ENCODE measurements around the gene DAND5. TPM values are rescaled to one million over a fixed set of nuclear protein-coding genes. Genes with fewer than 3 reads are reported as not detected.

The DAND5 gene
- total RNA-seq, 1 donor from 2014 or later = not detected

GRCh38 chr19:13022859-13023636 lies 53.7 kb downstream of the DAND5 start:
- DNase-seq = peak; percentile 98

- DNase-seq = no peak
These were observed 54.3 kb downstream of the DAND5 start for GRCh38 chr19:13023656-13024055.

Small RNA genes within 50 kb of the gene (small RNA-seq; reads per million reads assigned to genes)
- gene MIR5695 (ENCODE audit: low replicate concordance) = 0.47 reads per million, percentile 58 among the genes with 10 or more reads in this experiment
- gene MIR6515 (ENCODE audit: low replicate concordance) = 0.12 reads per million

Other genes with a start within 250 kb of the DAND5 start
- 31.6 TPM for gene TNPO2, start 245.6 kb upstream of the DAND5 start, total RNA-seq
- 98.1 TPM for gene TRIR, start 234.9 kb upstream of the DAND5 start, total RNA-seq
- 36.6 TPM for gene GET3, start 232.1 kb upstream of the DAND5 start, total RNA-seq
- gene BEST2, start 217.8 kb upstream of the DAND5 start, total RNA-seq = 0.99 TPM
- gene HOOK2, start 194.0 kb upstream of the DAND5 start, total RNA-seq = 31.8 TPM
- 151 TPM for gene JUNB, start 178.1 kb upstream of the DAND5 start, total RNA-seq
- gene PRDX2, start 167.8 kb upstream of the DAND5 start, total RNA-seq = 164 TPM
- gene THSD8, start 167.5 kb upstream of the DAND5 start, total RNA-seq = 0.39 TPM
- gene RNASEH2A, start 163.0 kb upstream of the DAND5 start, total RNA-seq = 7.2 TPM
- not detected for gene RTBDN, start 135.0 kb upstream of the DAND5 start, total RNA-seq
- 0.49 TPM for gene MAST1, start 131.1 kb upstream of the DAND5 start, total RNA-seq
- gene DNASE2, start 88.1 kb upstream of the DAND5 start, total RNA-seq = 14.1 TPM
- gene KLF1, start 82.4 kb upstream of the DAND5 start, total RNA-seq = 1.7 TPM
- gene GCDH, start 78.4 kb upstream of the DAND5 start, total RNA-seq = 20.4 TPM
- 0.39 TPM for gene SYCE2, start 50.3 kb upstream of the DAND5 start, total RNA-seq
- gene FARSA, start 35.9 kb upstream of the DAND5 start, total RNA-seq = 21.6 TPM
- gene CALR, start 31.0 kb upstream of the DAND5 start, total RNA-seq = 401 TPM
- 42.5 TPM for gene RAD23A, start 23.7 kb upstream of the DAND5 start, total RNA-seq
- gene GADD45GIP1, start 12.4 kb upstream of the DAND5 start, total RNA-seq = 13.9 TPM
- 75.5 TPM for gene NFIX, start 25.9 kb downstream of the DAND5 start, total RNA-seq
- 8.1 TPM for gene LYL1, start 133.3 kb downstream of the DAND5 start, total RNA-seq
- gene TRMT1, start 147.2 kb downstream of the DAND5 start, total RNA-seq = 16.9 TPM
- 6.6 TPM for gene NACC1, start 148.7 kb downstream of the DAND5 start, total RNA-seq
- 36.2 TPM for gene STX10, start 180.8 kb downstream of the DAND5 start, total RNA-seq
- 33.5 TPM for gene IER2, start 180.8 kb downstream of the DAND5 start, total RNA-seq